Activated CD4-positive, CD25-positive, alpha-beta regulatory T cell treated with anti-CD3 and anti-CD28 coated beads, Interleukin-2, amount 50 U/mL, for 72 hours (primary cell): ENCODE results near the gene GLMN.
"Not testable (repeated sequence)": the region's sequence is repeated elsewhere in the genome, so short reads cannot be mapped to it uniquely, and the experiment has no call there.

ENCODE experiments used
- DNase-seq: peaks from one replicate; pipeline ENCODE4 v3.0.0; 2021

The GLMN gene

DNA sequence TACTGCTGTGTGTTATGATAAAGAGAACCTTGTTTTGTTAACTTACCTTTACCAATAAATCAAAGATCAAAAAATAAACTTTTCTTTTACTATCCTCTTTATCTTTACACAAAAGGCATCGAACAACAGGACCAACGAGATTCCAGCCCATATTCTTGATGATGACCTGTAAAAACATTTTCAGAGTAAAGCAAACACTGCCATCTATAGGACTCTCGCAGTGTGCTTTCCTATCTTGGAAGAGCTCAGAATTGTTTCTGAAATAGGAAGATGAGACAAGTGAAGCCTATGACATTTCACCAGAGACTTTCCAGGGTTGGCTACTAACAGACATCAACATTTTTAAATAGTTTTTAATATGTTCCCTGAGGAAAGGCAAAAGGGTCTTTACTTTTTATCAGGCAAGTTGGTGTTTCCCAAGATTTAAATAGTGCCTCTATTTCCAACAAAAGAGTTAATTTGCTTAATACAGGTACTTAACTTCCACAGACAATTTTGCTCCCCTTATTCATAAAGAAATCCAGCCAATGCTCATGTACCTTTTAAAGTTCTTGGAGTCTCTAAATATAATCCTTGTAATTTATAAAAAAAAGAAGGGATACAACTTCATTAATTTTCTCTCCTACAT, 7.3 kb downstream of the GLMN start:
- no peak for DNase-seq

DNA sequence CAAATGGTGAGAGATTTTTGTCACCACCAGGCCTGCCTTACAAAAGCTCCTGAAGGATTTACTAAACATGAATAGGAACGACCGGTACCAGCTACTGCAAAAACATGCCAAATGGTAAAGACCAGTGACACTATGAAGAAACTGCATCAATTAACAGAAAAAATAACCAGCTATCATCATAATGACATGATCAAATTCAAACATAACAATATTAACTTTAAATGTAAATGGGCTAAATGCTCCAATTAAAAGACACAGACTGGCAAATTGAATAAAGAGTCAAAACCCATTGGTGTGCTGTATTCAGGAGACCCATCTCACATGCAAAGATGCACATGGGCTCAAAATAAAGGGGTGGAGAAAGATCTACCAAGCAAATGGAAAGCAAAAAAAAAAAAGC, 17.4 kb downstream of the GLMN start:
- not testable (repeated sequence) for DNase-seq

DNA sequence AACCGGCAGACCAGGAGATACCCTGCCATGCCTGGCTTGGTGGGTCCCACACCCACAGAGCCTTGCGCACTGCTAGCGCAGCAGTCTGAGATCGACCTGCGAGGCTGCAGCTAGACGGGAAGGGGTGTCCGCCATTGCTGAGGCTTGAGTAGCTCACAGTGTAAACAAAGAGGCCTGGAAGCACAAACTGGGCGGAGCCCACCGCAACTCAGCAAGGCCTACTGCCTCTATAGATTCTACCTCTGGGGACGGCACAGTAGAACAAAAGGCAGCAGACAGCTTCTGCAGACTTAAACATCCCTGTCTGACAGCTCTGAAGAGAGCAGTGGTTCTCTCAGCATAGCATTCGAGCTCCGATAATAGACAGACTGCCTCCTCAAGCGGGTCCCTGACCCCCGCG, 19.0 kb downstream of the GLMN start:
- DNase-seq = not testable (repeated sequence)

DNA sequence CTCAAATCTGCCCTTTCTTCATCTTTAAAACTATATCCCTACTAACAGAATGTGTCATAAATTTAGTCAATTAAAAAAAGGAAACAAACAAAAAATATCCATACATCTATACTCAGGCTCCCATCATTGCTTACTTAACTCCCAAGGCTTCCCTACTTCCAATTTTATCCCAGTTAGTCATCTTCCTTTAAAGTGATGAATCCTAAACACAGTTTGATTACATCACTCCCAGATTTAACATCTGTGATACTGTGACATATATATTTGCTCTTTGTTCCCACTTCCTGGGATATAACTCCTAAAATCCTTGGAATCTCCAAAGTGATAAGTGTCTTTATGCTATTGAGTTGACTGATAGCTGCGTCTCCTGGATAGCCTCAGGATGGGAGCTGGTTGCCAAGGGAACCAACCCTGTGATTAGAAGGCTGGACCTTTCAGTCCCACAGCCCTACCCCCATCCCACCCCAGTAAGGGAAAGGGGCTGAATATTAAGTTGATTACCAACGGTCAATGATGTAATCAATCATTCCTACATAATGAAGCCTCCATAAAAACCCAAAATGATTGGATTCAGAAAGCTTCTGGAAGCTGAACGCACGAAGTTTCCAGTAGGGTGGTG, 21.6 kb downstream of the GLMN start:
- no peak for DNase-seq

DNA sequence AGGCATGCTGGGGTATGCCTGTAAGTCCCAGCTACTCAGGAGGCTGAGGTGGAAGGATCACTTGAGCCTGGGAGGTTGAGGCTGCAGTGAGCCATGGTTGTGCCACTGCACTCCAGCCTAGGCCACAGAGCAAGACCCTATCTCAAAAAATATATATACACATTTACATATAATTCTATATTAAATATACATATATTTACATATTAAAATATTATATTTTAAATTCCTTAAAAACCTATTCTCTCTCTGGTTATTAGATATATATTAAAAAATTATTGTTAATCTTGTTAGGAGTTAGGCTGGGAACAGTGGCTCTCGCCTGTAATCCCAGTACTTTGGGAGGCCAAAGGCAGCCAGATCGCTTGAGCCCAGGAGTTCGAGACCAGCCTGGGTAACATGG, 22.7 kb downstream of the GLMN start:
- no peak for DNase-seq

DNA sequence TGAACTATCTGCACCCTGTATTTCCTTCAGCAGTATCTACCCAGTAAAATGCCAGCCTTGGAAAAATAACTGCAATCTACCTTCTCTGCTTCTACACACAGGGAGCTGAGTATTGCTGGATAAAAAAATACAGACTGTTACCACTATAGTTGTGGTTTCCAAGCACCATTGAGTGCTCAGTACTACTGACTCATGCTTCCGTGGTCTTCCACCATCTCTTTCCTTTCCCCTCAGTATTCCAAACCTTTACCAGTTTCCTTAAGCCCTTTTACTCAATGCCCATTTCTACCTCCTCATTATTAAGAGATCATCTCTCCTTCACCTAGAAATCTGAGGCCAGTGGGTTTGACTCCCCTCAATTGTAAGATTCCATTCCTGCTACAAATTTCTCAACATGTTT, 23.8 kb downstream of the GLMN start:
- DNase-seq = no peak

DNA sequence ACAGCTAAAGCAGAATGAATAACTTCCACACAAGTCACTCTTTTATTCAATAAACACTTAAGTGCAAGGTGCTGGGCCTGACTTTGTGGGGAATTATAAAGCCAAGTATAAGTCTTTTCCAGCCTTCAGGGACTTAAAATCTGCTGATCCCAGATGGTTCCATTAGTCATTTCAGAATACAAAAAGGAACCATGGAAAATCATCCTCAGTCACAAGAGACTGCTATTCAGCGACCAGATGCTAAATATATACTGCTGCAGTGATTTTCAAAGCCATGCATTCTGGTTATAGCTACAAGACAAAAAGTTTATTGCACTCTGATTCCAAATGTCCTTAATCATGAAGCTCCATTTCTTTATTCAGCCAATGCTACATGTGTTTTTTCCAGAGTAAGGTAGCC, 25.7 kb downstream of the GLMN start:
- DNase-seq = no peak

DNA sequence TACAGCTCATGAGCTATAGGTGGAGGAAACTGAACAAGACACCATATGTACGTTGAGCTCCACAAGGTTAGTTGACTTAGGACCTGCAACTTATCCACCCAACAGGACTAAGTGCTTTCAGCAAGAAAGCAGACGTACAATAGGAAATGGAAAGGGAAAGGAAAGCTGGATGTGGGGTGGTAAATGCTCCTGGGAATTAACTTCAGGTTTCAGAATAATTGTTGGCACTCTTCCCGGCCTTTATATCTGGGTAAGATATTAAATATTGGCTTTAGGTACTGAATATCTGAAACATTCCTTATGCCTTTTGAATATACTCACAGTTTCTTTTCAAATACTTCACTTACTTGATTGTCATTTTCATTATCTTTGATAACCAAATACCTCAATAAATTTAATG, 36.3 kb downstream of the GLMN start:
- no peak for DNase-seq

DNA sequence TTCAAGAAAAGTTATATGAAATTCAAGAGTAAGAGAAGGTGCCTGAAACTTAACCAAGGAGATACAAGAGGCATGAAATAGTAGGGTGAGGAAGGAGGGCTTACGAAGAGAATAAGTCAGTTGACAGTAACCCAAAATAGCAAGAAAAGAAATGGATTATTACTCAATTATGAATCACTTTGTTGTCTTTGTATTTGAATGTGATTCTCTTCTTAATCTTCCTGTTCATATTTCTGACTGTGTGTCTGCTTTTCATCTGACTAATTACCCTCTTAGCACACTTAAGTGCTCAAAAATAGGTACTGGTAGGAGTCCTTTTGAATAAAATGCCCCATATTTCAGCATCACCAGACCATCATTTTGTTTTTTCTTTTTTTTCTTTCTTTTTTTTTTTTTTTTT, 39.4 kb downstream of the GLMN start:
- DNase-seq = no peak

DNA sequence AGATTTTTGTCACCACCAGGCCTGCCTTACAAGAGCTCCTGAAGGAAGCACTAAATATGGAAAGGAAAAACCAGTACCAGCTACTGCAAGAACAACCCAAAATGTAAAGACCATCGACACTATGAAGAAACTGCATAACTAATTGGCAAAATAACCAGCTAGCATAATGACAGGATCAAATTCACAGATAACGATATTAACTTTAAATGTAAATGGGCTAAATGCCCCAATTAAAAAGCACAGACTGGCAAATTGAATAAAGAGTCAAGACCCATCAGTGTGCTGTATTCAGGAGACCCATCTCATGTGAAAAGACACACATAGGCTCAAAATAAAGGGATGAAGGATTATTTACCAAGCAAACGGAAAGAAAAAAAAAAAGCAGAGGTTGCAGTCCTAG, 44.1 kb downstream of the GLMN start:
- DNase-seq = not testable (repeated sequence)

DNA sequence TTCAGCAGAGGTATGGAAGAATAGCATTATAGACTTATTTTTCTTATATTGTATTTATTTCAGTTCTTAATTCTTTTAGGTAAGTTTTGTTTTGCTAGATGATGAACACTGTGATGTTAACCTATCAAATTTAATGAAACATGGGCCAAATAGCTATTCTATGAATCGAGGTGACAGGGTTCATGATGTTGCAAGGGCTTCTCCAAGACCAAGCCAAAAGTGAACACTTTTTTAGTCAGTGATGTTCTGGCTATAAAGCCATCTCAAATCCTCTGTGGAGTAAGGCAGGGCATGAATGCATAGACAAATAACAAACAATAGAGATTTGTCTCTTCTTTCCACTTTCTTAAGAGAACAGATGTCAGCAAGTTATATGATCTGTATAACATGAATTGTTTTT, 54.4 kb downstream of the GLMN start:
- no peak for DNase-seq

DNA sequence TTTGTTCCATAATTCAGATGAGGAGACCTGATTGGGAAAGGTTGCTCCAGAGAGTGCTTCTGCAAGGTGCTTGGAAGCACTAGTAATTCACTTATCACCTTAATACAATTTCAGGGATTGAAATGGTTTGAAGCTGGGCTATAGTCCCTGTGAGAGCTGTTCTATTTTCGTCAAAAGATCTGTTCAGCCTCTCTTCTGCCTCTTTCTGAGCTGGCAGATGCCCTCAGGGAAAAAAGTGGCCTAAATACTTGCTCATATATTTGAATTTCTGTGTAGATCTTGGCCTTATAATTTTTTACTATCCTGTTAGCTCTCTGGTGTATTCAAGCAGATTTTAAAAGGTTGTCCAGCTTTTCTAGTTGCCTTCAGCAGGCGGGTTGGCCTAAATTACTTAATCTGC, 58.8 kb downstream of the GLMN start:
- no peak for DNase-seq

DNA sequence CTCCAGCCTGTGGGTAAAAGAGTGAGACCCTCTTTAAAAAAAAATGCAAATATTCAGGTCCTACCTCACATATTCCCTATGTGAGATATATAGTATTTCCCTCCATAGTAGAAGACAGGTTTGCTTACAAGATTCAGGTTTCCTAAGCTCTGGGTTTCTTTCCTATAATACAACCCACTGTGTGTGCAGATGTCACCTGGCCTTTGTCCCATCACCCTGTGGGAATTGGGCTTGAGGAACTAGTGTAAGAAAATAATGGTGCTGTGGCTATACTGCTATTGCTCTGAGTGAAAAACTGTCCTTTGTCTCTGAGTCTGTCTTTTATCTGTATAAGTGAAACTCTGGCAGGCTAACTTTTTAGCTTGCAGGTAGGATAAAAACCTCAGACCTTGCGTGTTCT, 68.1 kb downstream of the GLMN start:
- DNase-seq = no peak

DNA sequence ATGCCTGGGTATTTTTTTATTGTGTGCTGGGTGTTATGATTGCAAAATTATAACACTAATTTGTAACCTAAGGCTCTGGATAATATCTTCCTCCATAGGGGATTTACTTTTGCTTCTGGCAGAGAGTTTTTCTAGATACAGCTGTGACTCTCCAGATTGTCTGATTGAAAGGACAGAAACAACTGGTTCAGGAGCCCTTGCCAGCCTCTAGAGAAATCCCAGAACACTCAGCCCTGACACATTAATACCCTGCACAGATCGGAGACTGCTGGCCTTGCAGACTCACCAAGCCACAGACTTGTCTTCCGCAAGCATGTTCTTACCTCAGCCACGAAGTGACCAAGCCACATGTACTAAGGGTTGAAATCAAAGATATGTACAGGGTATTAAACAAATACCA, 70.4 kb downstream of the GLMN start:
- DNase-seq = no peak

DNA sequence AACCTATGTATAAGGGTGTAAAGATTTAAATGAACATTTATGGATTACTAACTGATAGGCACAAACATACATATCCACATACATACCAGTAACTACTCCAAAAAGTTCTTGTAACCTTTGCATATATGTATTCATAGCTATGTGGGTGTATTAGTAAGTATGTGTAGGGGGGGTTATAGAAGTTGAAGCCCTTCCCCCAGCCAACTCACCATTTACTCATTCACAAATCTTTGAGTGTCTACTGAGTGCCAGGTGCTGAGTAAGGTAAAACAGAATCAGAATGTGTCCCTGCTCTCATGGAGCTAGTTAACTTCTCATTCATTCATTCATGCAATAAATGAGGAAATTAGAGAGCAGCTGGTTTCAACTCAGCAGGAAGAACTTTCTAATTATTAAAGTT, 79.8 kb downstream of the GLMN start:
- no peak for DNase-seq

DNA sequence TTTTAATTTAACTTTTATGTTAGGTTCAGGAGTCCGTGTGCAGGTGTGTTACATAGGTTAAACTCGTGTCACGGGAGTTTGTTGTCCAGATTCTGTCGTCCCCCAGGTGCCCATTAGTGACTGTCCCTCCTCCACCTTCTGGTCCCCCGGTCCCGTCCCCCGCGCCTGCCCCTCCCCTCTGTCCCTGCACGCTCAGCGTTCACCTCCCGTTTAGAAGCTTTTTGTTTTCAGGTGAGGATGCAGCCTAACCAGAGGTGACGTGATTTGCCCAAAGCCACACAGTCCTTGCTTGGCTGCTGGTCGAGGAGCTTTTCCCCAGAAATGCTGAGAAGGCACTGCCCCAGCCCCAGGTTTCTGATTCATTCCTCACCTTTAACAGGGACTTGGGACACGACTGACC, 80.2 kb downstream of the GLMN start:
- no peak for DNase-seq

DNA sequence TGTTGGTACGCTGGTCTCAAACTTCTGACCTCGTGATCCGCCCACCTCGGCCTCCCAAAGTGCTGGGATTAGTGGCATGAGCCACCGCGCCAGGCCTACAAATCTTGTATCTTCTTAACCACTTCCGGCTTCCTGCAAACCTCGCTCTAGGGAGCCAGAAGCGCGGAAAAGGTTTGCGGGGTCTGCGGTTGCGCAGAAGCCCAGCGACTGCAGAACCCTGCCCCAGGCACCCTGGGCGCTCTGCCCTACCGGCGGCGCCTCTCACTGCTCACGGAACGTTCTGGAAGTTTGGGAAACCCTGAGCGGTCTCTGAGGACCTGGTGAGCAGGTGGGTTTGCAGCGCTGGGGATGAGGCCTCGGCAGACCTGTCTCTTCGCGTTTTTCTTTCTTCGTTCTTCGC, 81.1 kb downstream of the GLMN start, which contains the start of gene C1orf146:
C1orf146 (plus strand) TSS at position 195 of the 400 bp plus-strand sequence. CDS start 13,506 bp downstream, outside the sequence.
- DNase-seq = no peak

DNA sequence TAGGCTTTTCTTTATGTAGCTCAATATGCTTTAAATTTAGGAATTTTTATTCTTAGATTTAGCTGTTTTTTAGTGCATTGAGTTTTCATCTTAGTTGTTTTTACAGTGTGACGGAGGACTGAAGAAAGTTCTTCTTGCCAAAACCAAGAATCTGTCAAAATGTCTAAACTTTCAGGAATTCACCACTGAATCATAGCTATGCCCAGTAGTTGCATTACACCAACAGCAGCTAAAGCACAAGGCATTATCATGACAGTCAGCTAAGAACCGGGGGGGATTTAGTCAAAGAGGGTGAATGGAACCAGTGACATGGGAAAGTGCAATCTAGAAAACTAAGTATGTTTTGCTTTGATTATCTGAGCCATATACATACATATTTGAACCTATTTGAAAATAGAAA, 87.6 kb downstream of the GLMN start:
- DNase-seq = no peak

DNA sequence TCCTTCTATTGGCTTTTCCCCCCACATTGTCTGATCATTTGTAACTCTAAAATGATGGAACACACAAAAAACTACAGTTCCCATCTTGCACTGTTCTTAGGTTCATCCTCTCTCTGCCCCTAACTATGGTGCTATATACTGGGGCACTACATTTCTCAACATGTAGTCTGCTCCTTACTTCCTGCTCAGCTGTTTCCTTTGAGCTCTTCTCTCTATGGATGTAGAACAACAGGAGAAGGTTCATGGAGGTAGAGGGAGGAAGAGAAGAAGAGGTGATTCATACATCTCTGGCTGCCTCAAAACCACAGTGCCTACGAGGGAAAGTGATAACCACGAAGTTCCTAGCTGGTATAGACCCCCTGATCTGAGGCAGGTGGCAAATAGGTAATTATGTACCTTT, 88.1 kb downstream of the GLMN start:
- DNase-seq = no peak

DNA sequence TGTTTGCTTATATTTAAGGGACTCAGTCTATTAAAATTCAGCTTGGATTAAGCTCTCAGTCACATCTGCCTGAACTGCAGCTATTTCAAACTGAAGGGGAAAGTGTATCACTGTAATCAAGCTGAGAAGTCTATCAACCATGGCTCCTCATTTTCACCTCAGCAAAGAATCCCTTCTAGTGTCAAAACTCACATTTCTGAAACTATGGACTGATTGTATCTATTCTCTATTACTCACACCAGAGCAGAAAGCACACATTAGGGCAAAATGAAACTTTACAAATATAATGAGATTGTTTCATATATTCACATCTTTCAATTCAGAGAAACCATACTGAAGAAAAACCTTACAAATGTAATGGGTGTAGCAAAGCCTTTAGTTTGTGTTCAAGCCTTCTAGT, 95.7 kb downstream of the GLMN start:
- DNase-seq = no peak

DNA sequence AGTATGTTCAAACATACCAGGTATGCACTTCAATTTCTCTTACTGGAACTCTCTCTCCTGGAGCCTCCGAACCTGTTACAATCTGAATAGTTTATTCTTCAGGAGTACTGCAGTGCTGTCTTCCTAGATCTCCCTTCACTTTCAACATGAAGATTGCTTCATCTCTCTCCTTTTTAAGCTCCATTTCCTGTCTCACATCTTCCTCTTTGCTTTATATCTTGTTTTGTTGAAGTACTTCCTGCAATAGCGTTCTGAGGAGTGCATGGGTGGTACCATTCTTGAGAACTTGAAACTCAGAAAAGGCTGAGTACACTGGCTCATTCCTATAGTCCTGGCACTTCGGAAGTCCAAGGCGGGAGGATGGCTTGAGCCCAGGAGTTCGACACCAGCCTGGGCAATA, 96.8 kb downstream of the GLMN start:
- no peak for DNase-seq
